ENCODE measurements around the gene PHF23.

PHF23 gene

GRCh38 chr17:7214300-7215135 lies 24.7 kb downstream of the PHF23 start:
- Histone ChIP-seq H3K4me3 (ENCODE audit: insufficient read depth, low read depth, low read length) (peak overlapping the region; percentile 44), H3K27ac (ENCODE audit: insufficient read depth, low read depth, low read length, poor library complexity, severe bottlenecking) (peak overlapping the region; percentile 95), H3K36me3 (ENCODE audit: control insufficient read depth, insufficient read depth, low read length) (no peaks in the 10 kb centered on the region), H3K4me1 (ENCODE audit: control insufficient read depth, insufficient read depth, low read length) (peaks cover 64% of the 10 kb centered on the region), H3K9me3 (ENCODE audit: control insufficient read depth, low read length) (no peaks in the 10 kb centered on the region), H3K27me3 (ENCODE audit: control insufficient read depth, insufficient read depth, low read length, poor library complexity, severe bottlenecking) (no peaks in the 10 kb centered on the region)
- 0% methylated on average over 45 of the region's 45 CpGs for WGBS, 2 experiments

DNA sequence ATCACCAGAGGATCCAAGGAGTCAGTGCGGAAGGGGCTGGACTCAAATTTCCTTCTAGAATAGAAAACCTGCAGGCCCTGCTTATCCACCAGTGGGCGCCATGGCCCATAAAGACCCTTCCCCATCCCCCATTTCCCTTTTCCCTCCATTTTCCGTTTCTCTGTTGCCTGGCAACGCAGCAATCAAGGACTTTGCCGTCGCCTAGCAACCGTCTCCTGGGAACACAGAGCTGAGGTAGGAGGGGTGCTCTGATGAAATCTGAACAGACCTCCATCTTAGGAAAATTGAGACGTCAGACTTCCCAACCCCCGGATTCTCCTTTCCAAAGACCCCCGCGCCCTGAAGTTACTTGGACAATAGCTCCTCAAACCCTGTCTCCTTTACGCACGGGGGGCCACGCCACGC lies 25.4 kb downstream of the PHF23 start:
- H3K36me3 ChIP-seq (ENCODE audit: control insufficient read depth, insufficient read depth, low read length), result no peaks in the 10 kb centered on the region
- H3K27me3 ChIP-seq (ENCODE audit: control insufficient read depth, insufficient read depth, low read length, poor library complexity, severe bottlenecking), result no peaks in the 10 kb centered on the region
- peaks cover 64% of the 10 kb centered on the region for H3K4me1 ChIP-seq (ENCODE audit: control insufficient read depth, insufficient read depth, low read length)
- peak overlapping the region; percentile 95 for H3K27ac ChIP-seq (ENCODE audit: insufficient read depth, low read depth, low read length, poor library complexity, severe bottlenecking)
- 0 to 1% methylated on average over 15 of the region's 15 CpGs for WGBS, 2 experiments
- H3K4me3 ChIP-seq (ENCODE audit: insufficient read depth, low read depth, low read length), result peak overlapping the region; percentile 37
- no peaks in the 10 kb centered on the region for H3K9me3 ChIP-seq (ENCODE audit: control insufficient read depth, low read length)

GRCh38 chr17:7211491-7212273 lies 27.6 kb downstream of the PHF23 start:
- H3K4me3 ChIP-seq (ENCODE audit: insufficient read depth, low read depth, low read length), result peak overlapping the region; percentile 40
- no peaks in the 10 kb centered on the region for H3K27me3 ChIP-seq (ENCODE audit: control insufficient read depth, insufficient read depth, low read length, poor library complexity, severe bottlenecking)
- H3K4me1 ChIP-seq (ENCODE audit: control insufficient read depth, insufficient read depth, low read length), result peaks cover 71% of the 10 kb centered on the region
- no peaks in the 10 kb centered on the region for H3K36me3 ChIP-seq (ENCODE audit: control insufficient read depth, insufficient read depth, low read length)
- WGBS, 2 experiments, result 11 to 14% methylated on average over 34 to 35 of the region's 37 CpGs
- peak overlapping the region; percentile 20 for H3K27ac ChIP-seq (ENCODE audit: insufficient read depth, low read depth, low read length, poor library complexity, severe bottlenecking)
- H3K9me3 ChIP-seq (ENCODE audit: control insufficient read depth, low read length), result no peaks in the 10 kb centered on the region

DNA sequence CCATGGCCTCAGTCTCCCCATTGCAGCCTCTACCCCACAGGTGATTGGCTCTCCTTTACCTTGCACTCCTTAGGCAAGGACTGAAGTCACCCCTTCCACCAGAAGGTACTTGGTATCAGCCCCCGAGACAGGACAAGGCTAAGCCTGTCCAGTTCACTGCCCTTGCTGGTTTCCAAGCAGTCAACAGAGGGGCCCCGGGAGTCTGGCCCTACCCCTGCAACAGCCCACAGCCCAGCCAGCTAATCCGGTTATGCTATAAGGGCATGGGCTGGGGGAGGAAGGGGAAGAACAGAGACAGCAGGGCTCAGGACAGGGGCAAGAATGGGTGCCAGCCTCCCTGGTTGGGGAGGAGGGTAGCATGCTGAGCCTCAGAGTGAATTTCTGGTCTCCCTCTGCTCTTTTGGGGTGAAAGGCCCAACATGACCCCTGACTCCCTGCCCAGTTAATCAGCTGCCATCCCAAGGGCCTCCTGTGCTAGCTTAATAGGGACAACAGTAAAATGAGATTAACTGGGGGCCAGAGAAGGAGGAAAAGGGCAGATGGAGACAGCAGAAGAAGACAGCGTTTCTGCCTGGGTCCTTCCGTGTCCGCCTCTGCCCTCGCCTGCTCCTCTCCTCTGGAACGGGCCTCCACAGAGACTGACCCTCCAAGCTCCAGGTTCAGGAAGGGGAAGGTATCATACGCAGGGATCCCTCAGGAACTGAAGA lies 30.4 kb downstream of the PHF23 start:
- Histone ChIP-seq H3K4me3 (ENCODE audit: insufficient read depth, low read depth, low read length) (peak overlapping the region; percentile 35), H3K4me1 (ENCODE audit: control insufficient read depth, insufficient read depth, low read length) (peaks cover 76% of the 10 kb centered on the region), H3K36me3 (ENCODE audit: control insufficient read depth, insufficient read depth, low read length) (peaks cover under 1% of the 10 kb centered on the region), H3K27ac (ENCODE audit: insufficient read depth, low read depth, low read length, poor library complexity, severe bottlenecking) (peak overlapping the region; percentile 79), H3K9me3 (ENCODE audit: control insufficient read depth, low read length) (no peaks in the 10 kb centered on the region), H3K27me3 (ENCODE audit: control insufficient read depth, insufficient read depth, low read length, poor library complexity, severe bottlenecking) (no peaks in the 10 kb centered on the region)
- 75% methylated on average over 9 of the region's 9 CpGs for WGBS, 2 experiments

- peaks cover 73% of the 10 kb centered on the region for H3K4me1 ChIP-seq (ENCODE audit: control insufficient read depth, insufficient read depth, low read length)
- WGBS, 2 experiments, result 6 to 7% methylated on average over 21 of the region's 21 CpGs
- H3K27ac ChIP-seq (ENCODE audit: insufficient read depth, low read depth, low read length, poor library complexity, severe bottlenecking), result peak overlapping the region; percentile 79
- H3K9me3 ChIP-seq (ENCODE audit: control insufficient read depth, low read length), result no peaks in the 10 kb centered on the region
- H3K4me3 ChIP-seq (ENCODE audit: insufficient read depth, low read depth, low read length), result peak overlapping the region; percentile 35
- peaks cover 8% of the 10 kb centered on the region for H3K36me3 ChIP-seq (ENCODE audit: control insufficient read depth, insufficient read depth, low read length)
- no peaks in the 10 kb centered on the region for H3K27me3 ChIP-seq (ENCODE audit: control insufficient read depth, insufficient read depth, low read length, poor library complexity, severe bottlenecking)
These were observed 31.2 kb downstream of the PHF23 start for GRCh38 chr17:7208027-7208571.

- H3K36me3 ChIP-seq (ENCODE audit: control insufficient read depth, insufficient read depth, low read length), result peaks cover 16% of the 10 kb centered on the region
- peak overlapping the region; percentile 35 for H3K4me3 ChIP-seq (ENCODE audit: insufficient read depth, low read depth, low read length)
- H3K4me1 ChIP-seq (ENCODE audit: control insufficient read depth, insufficient read depth, low read length), result peaks cover 72% of the 10 kb centered on the region
- no peaks in the 10 kb centered on the region for H3K9me3 ChIP-seq (ENCODE audit: control insufficient read depth, low read length)
- no peaks in the 10 kb centered on the region for H3K27me3 ChIP-seq (ENCODE audit: control insufficient read depth, insufficient read depth, low read length, poor library complexity, severe bottlenecking)
- no peak overlapping the region for H3K27ac ChIP-seq (ENCODE audit: insufficient read depth, low read depth, low read length, poor library complexity, severe bottlenecking)
- 67 to 74% methylated on average over 22 to 24 of the region's 24 CpGs for WGBS, 2 experiments
These were observed 31.9 kb downstream of the PHF23 start for GRCh38 chr17:7207120-7208001.

- peak overlapping the region; percentile 38 for H3K4me3 ChIP-seq (ENCODE audit: insufficient read depth, low read depth, low read length)
- H3K9me3 ChIP-seq (ENCODE audit: control insufficient read depth, low read length), result no peaks in the 10 kb centered on the region
- WGBS, 2 experiments, result 36 to 57% methylated on average over 10 to 13 of the region's 15 CpGs
These were observed 33.7 kb downstream of the PHF23 start for GRCh38 chr17:7205561-7205960.

DNA sequence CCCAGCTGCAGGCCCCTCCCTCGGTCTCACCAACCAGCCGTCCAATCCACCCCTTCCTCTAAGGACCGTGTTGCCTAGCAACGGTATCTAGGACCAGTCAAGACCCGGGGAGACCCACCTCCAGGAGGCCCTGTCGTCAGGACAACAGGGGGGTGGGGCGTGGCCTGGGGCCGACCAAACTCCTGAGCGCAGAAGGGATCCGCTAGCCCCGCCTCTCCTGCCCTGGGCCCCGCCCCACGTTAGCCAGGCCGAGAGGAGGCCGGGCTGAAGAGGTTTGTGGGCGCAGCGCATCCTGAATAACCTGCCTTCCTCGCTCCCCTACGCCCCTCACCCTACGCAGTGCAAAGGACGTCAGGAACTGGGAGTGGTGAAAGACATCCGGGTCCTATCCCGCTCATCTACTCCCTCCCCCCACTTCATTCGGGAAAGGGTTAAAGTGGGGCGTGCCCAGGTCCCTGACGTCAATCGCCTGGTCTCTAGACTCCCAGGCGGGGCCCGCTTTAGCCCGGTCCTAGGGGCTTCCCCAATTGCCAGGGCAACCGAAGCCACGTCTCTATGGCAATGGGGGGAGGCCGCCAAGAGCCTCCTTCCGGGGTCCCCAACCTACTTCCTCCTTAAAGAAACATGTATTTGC lies 34.3 kb downstream of the PHF23 start:
- H3K36me3 ChIP-seq (ENCODE audit: control insufficient read depth, insufficient read depth, low read length), result peaks cover 28% of the 10 kb centered on the region
- 0% methylated on average over 34 of the region's 34 CpGs for WGBS, 2 experiments
- no peaks in the 10 kb centered on the region for H3K27me3 ChIP-seq (ENCODE audit: control insufficient read depth, insufficient read depth, low read length, poor library complexity, severe bottlenecking)
- no peaks in the 10 kb centered on the region for H3K9me3 ChIP-seq (ENCODE audit: control insufficient read depth, low read length)
- peak overlapping the region; percentile 44 for H3K27ac ChIP-seq (ENCODE audit: insufficient read depth, low read depth, low read length, poor library complexity, severe bottlenecking)
- peak overlapping the region; percentile 38 for H3K4me3 ChIP-seq (ENCODE audit: insufficient read depth, low read depth, low read length)
- H3K4me1 ChIP-seq (ENCODE audit: control insufficient read depth, insufficient read depth, low read length), result peaks cover 54% of the 10 kb centered on the region

More at GRCh38 chr17:7205561-7205960, 33.7 kb downstream of the PHF23 start:
- H3K36me3 ChIP-seq (ENCODE audit: control insufficient read depth, insufficient read depth, low read length), result peaks cover 21% of the 10 kb centered on the region
- no peaks in the 10 kb centered on the region for H3K27me3 ChIP-seq (ENCODE audit: control insufficient read depth, insufficient read depth, low read length, poor library complexity, severe bottlenecking)
- peaks cover 60% of the 10 kb centered on the region for H3K4me1 ChIP-seq (ENCODE audit: control insufficient read depth, insufficient read depth, low read length)
- peak overlapping the region; percentile 44 for H3K27ac ChIP-seq (ENCODE audit: insufficient read depth, low read depth, low read length, poor library complexity, severe bottlenecking)

DNA sequence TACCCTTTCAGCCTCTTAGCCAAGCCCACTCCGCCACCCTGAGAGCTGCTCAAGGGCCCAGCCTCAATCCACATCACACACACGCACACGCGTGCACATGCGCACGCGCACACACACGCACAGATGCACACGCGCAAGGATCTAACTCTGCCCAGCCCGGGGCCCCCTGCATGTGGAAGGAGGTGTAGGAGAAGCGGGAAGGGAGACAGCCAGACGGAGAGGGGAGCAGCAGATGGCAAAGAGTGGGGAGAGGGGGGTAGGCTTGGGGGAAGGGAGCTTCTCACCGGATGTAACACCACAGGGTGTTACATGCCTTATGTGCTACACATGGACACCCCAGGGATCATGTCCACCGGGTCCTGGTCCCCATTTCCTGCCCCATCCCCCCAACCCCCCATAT lies 34.9 kb downstream of the PHF23 start:
- H3K36me3 ChIP-seq (ENCODE audit: control insufficient read depth, insufficient read depth, low read length), result peaks cover 28% of the 10 kb centered on the region
- no peaks in the 10 kb centered on the region for H3K27me3 ChIP-seq (ENCODE audit: control insufficient read depth, insufficient read depth, low read length, poor library complexity, severe bottlenecking)
- H3K4me1 ChIP-seq (ENCODE audit: control insufficient read depth, insufficient read depth, low read length), result peaks cover 48% of the 10 kb centered on the region
- H3K27ac ChIP-seq (ENCODE audit: insufficient read depth, low read depth, low read length, poor library complexity, severe bottlenecking), result peak overlapping the region; percentile 20
- WGBS, 2 experiments, result 89 to 90% methylated on average over 15 of the region's 15 CpGs
- peak overlapping the region; percentile 38 for H3K4me3 ChIP-seq (ENCODE audit: insufficient read depth, low read depth, low read length)
- H3K9me3 ChIP-seq (ENCODE audit: control insufficient read depth, low read length), result no peaks in the 10 kb centered on the region
